ENCODE data around the gene TMEM107. TPM values are rescaled to one million over a fixed set of nuclear protein-coding genes. Genes with fewer than 3 reads are reported as not detected.

Gene TMEM107
- total RNA-seq, 1 experiment from 2014 or later: 13.5 TPM

DNA sequence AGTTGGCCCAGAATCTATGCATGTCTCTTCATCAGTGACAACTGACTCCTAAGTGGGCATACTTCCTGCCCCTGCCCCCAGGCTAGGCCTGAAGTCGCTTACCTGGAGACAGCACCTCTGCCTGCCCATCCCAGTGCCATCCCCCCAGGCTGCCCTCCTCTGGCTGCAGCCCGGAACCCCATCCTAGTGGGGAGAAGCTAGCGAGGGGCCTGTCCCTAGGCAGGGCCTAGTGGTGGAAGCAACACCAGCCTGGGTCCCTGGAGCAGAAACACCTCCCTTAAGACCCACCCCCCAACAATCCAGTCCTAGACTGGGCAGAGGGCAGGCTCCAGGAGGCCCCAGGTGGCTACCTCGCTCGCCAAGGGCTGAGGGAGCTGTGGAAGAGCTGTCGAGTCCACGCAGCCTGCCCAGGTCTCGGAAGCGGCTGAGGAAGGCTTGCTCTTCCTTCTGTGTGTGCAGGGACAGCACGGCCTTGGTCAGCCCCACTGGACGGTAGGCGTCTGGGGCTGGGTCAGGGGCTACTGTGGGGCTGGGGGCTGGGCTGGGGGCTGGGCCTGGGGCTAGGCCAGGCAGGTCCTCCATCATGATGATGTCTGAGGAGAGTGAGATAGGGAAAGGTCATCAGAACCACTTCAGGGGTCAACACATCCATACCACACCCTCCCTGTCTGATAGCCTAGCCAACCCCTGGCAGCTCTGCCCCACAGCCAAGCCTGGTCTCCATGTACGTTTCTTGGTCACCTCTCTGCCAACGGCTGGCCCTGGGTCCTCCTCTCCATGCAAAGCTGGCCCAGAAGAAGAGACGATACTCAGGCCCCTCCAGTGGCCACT, 31.6 kb downstream of the TMEM107 start:
- H3K27me3 Mint-ChIP-seq (ENCODE audit: unreplicated experiment): no peaks in the 10 kb centered on the region
- H3K9me3 Mint-ChIP-seq (ENCODE audit: low read depth, unreplicated experiment): no peaks in the 10 kb centered on the region
- intact Hi-C loops (cut with micrococcal nuclease; ENCODE audit: unreplicated experiment): no loop called here
- H3K36me3 Mint-ChIP-seq (ENCODE audit: insufficient read depth, unreplicated experiment): peaks cover 39% of the 10 kb centered on the region
- CTCF ChIA-PET: no interaction called here
- H3K4me1 Mint-ChIP-seq (ENCODE audit: low read depth, unreplicated experiment): no peaks in the 10 kb centered on the region
- no TSS peak for BruUV-seq (replicated peaks)
- H3K4me3 Mint-ChIP-seq (ENCODE audit: low read depth, unreplicated experiment): no peak overlapping the region
- H3K27ac Mint-ChIP-seq (ENCODE audit: unreplicated experiment): no peak overlapping the region
- TF ChIP-seq, protein P1, sequence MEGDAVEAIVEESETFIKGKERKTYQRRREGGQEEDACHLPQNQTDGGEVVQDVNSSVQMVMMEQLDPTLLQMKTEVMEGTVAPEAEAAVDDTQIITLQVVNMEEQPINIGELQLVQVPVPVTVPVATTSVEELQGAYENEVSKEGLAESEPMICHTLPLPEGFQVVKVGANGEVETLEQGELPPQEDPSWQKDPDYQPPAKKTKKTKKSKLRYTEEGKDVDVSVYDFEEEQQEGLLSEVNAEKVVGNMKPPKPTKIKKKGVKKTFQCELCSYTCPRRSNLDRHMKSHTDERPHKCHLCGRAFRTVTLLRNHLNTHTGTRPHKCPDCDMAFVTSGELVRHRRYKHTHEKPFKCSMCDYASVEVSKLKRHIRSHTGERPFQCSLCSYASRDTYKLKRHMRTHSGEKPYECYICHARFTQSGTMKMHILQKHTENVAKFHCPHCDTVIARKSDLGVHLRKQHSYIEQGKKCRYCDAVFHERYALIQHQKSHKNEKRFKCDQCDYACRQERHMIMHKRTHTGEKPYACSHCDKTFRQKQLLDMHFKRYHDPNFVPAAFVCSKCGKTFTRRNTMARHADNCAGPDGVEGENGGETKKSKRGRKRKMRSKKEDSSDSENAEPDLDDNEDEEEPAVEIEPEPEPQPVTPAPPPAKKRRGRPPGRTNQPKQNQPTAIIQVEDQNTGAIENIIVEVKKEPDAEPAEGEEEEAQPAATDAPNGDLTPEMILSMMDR (IDR thresholded peaks at IDR 0.05; ENCODE audit: unreplicated experiment): no peak
- no peak for DNase-seq

- no peaks in the 10 kb centered on the region for H3K9me3 Mint-ChIP-seq (ENCODE audit: low read depth, unreplicated experiment)
- TF ChIP-seq, protein P1 (IDR thresholded peaks at IDR 0.05; ENCODE audit: unreplicated experiment): no peak
- no peak overlapping the region for H3K4me3 Mint-ChIP-seq (ENCODE audit: low read depth, unreplicated experiment)
- H3K27ac Mint-ChIP-seq (ENCODE audit: unreplicated experiment): no peak overlapping the region
- no peak for DNase-seq
- intact Hi-C loops (cut with micrococcal nuclease; ENCODE audit: unreplicated experiment): no loop called here
- H3K27me3 Mint-ChIP-seq (ENCODE audit: unreplicated experiment): no peaks in the 10 kb centered on the region
- H3K36me3 Mint-ChIP-seq (ENCODE audit: insufficient read depth, unreplicated experiment): peaks cover 39% of the 10 kb centered on the region
- H3K4me1 Mint-ChIP-seq (ENCODE audit: low read depth, unreplicated experiment): no peaks in the 10 kb centered on the region
- CTCF ChIA-PET: no interaction called here
- BruUV-seq (replicated peaks): no TSS peak
Observed at GRCh38 chr17:8143581-8144400, 32.4 kb downstream of the TMEM107 start.

- no TSS peak for BruUV-seq (replicated peaks)
- Mint-ChIP-seq H3K36me3 (ENCODE audit: insufficient read depth, unreplicated experiment) (peaks cover 33% of the 10 kb centered on the region), H3K4me3 (ENCODE audit: low read depth, unreplicated experiment) (no peak overlapping the region), H3K4me1 (ENCODE audit: low read depth, unreplicated experiment) (no peaks in the 10 kb centered on the region), H3K27me3 (ENCODE audit: unreplicated experiment) (no peaks in the 10 kb centered on the region), H3K27ac (ENCODE audit: unreplicated experiment) (no peak overlapping the region), H3K9me3 (ENCODE audit: low read depth, unreplicated experiment) (no peaks in the 10 kb centered on the region)
- TF ChIP-seq, protein P1 (IDR thresholded peaks at IDR 0.05; ENCODE audit: unreplicated experiment): no peak
- DNase-seq: no peak
- intact Hi-C loops (cut with micrococcal nuclease; ENCODE audit: unreplicated experiment): no loop called here
- CTCF ChIA-PET: no interaction called here
Observed at GRCh38 chr17:8142887-8143580, 33.1 kb downstream of the TMEM107 start.

DNA sequence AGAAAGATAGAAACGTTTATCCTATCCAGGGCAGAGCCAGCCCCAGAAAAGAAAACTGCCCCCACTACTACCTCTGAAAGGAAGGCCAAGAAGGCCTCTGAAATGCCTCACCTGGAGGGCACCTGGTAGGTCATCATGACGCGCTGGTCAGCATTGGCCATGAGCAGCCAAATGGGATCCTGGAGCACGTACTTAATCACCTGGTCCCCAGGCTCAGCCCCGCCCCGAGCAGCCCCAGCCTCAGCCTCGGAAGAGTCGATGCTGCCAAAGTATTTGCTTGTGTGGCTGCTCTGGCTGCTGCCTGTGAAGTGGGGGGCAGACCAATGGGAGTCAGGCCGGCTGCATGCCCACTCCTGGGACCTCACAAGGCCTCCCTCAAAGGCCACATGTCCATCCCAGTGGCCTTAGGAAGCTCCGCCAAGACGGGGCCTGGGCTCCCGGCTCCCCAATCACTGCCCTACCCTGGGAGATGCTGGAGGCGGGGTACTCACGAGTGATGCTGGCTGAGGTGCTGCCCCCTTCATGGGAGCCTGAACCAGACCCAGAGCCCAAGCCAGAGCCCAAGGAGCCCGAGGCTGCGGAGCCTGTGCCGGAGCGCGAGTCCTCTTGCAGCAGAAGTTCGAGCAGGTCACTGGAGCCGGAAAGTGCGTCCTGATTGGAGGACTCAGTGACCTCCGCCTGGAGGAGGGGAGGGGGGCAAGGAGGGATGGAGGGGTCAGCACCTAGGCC, 33.9 kb downstream of the TMEM107 start:
- Mint-ChIP-seq H3K9me3 (ENCODE audit: low read depth, unreplicated experiment) (no peaks in the 10 kb centered on the region), H3K4me3 (ENCODE audit: low read depth, unreplicated experiment) (no peak overlapping the region), H3K36me3 (ENCODE audit: insufficient read depth, unreplicated experiment) (peaks cover 29% of the 10 kb centered on the region), H3K27me3 (ENCODE audit: unreplicated experiment) (no peaks in the 10 kb centered on the region), H3K27ac (ENCODE audit: unreplicated experiment) (no peak overlapping the region), H3K4me1 (ENCODE audit: low read depth, unreplicated experiment) (no peaks in the 10 kb centered on the region)
- no peak for DNase-seq
- CTCF ChIA-PET: no interaction called here
- no TSS peak for BruUV-seq (replicated peaks)
- TF ChIP-seq, protein P1 (IDR thresholded peaks at IDR 0.05; ENCODE audit: unreplicated experiment): no peak
- intact Hi-C loops (cut with micrococcal nuclease; ENCODE audit: unreplicated experiment): no loop called here

Measured in Calu3 (cell line).